K562 (cell line): ENCODE data around the gene CALHM1. TPM values are rescaled to one million over a fixed set of nuclear protein-coding genes. Genes with fewer than 3 reads are reported as not detected.
A peak's percentile ranks its signal among the peaks of the same experiment; 100 is the strongest.
"Not testable (repeated sequence)": the region's sequence is repeated elsewhere in the genome, so short reads cannot be mapped to it uniquely, and the experiment has no call there.

Experiments
- ATAC-seq: fragments of 200-7000 bp; cut with Tn5 transposase; 3 replicates; pipeline ENCODE4 v1.9.1; 2020; ENCODE audit warnings: moderate library complexity
- BruUV-seq: library from RNA; stranded (reverse); fragments of 400-500 nt; replicated peaks from 2 replicates; lab custom pipeline; 2021; lab: Mats Ljungman, UMichigan
- CTCF ChIA-PET: fragments of 300-600 bp; formaldehyde crosslinking; extraction: SDS; loops from one replicate; lab custom pipeline; 2021; ENCODE audit warnings: low intra/inter-chr PET ratio; lab: Yijun Ruan, JAX
- POLR2A ChIA-PET: fragments of 300-600, 350-650 bp; sonication (Branson Sonifier 250); formaldehyde crosslinking; extraction: SDS; loops from one replicate; lab custom pipeline; 2021; ENCODE audit warnings: antibody characterized with exemption, inconsistent platforms; lab: Yijun Ruan, JAX
- DNase-seq, 4 experiments: peaks; one replicate each; pipeline versions ENCODE4 v3.0.0 to v3.0.0-alpha.2; 2011 to 2018; ENCODE audit warnings: low spot score in 3 of 4, mixed read lengths in 3 of 4; ENCODE audit errors: extremely low read depth in 1 of 4
- FAIRE-seq: peaks from 2 replicates; lab custom pipeline; 2011; peaks lifted over from hg19 to GRCh38; lab: Jason Lieb, UNC
- H2AFZ ChIP-seq: 2 replicates; pipeline ENCODE4 v1.6.0; 2011; ENCODE audit warnings: low read depth, low read length, control low read depth, inconsistent platforms
- H3K27ac ChIP-seq: fragments of 200-600 bp; 3 replicates; pipeline ENCODE4 v1.8.0; 2011; ENCODE audit warnings: low read depth, mild to moderate bottlenecking, control low read depth, inconsistent platforms, low read length, moderate library complexity, mixed read lengths; ENCODE audit errors: extremely low read depth
- H3K27me3 ChIP-seq, 2 experiments: fragments of 300-600 bp in 1 of 2; 2 replicates in 1 of 2; 3 replicates in 1 of 2; pipeline versions ENCODE4 v1.6.0 to v1.8.0; 2011; ENCODE audit warnings: inconsistent platforms in 2 of 2, low read length in 2 of 2, mild to moderate bottlenecking in 1 of 2, mixed read lengths in 1 of 2, moderate library complexity in 1 of 2; ENCODE audit not compliant: control insufficient read depth in 2 of 2, insufficient read depth in 2 of 2
- H3K36me3 ChIP-seq: fragments of 300-600 bp; 3 replicates; pipeline ENCODE4 v1.8.0; 2011; ENCODE audit warnings: mild to moderate bottlenecking, low read length, inconsistent platforms; ENCODE audit not compliant: control insufficient read depth, insufficient read depth
- H3K4me1 ChIP-seq, 2 experiments: fragments of 200-600 bp in 1 of 2; replicated peaks in 1 of 2; 2 replicates in 1 of 2; 3 replicates in 1 of 2; pipeline versions ENCODE4 v1.5.1 to v1.8.0; 2011; ENCODE audit warnings: inconsistent platforms in 2 of 2, low read length in 2 of 2, mild to moderate bottlenecking in 1 of 2, mixed read lengths in 1 of 2, moderate library complexity in 1 of 2; ENCODE audit not compliant: control insufficient read depth in 2 of 2, insufficient read depth in 2 of 2
- H3K4me2 ChIP-seq: 2 replicates; pipeline ENCODE4 v1.6.1; 2011; ENCODE audit warnings: low read length, control low read depth, inconsistent platforms, mixed read lengths; ENCODE audit not compliant: insufficient read depth
- H3K4me3 ChIP-seq: fragments of 200-600 bp; sonication (generic), shearing (Covaris generic); 2 replicates; pipeline ENCODE4 v1.5.1; 2016; ENCODE audit warnings: control low read depth, inconsistent platforms
- H3K79me2 ChIP-seq: fragments of 200-600 bp; 3 replicates; pipeline ENCODE4 v1.8.0; 2011; ENCODE audit warnings: low read length, inconsistent platforms; ENCODE audit not compliant: control insufficient read depth, insufficient read depth
- H3K9ac ChIP-seq, 2 experiments: 2 replicates each; pipeline versions ENCODE4 v1.6.0 to v1.6.1; 2011; ENCODE audit warnings: low read depth in 2 of 2, low read length in 2 of 2, control low read depth in 1 of 2, inconsistent platforms in 1 of 2, mild to moderate bottlenecking in 1 of 2, mixed read lengths in 1 of 2; ENCODE audit not compliant: insufficient read depth in 1 of 2
- H3K9me1 ChIP-seq: one replicate; pipeline ENCODE4 v1.6.0; 2011; ENCODE audit warnings: inconsistent platforms, mild to moderate bottlenecking, low read length, moderate library complexity; ENCODE audit not compliant: control insufficient read depth, insufficient read depth
- H3K9me3 ChIP-seq: replicated peaks from 2 replicates; pipeline ENCODE4 v1.5.1; 2011; ENCODE audit warnings: low read depth, low read length, inconsistent platforms; ENCODE audit not compliant: control insufficient read depth, insufficient read depth
- H4K20me1 ChIP-seq: replicated peaks from 2 replicates; pipeline ENCODE4 v1.6.1; 2011; ENCODE audit warnings: low read length, inconsistent platforms, mixed read lengths; ENCODE audit not compliant: control insufficient read depth, insufficient read depth
- BMI1 ChIP-seq: fragments of 150-350 bp; IDR thresholded peaks from 2 replicates; pipeline ENCODE4 v1.6.1; 2014; ENCODE audit warnings: low read length
- CREM ChIP-seq: IDR thresholded peaks from 2 replicates; pipeline ENCODE4 v1.6.1; 2014; ENCODE audit warnings: antibody characterized with exemption, low read depth
- CTCF ChIP-seq, 3 experiments: IDR thresholded peaks in 2 of 3; conservative IDR thresholded peaks in 1 of 3; 2 replicates each; pipeline ENCODE4 v1.5.1; 2011 to 2012; ENCODE audit warnings: low read length in 3 of 3, mild to moderate bottlenecking in 3 of 3, control low read depth in 2 of 3, improper control_type of control experiment in 1 of 3, inconsistent platforms in 1 of 3, low read depth in 1 of 3, mixed read lengths in 1 of 3, moderate library complexity in 1 of 3; ENCODE audit not compliant: insufficient read depth in 2 of 3
- NFE2 ChIP-seq: IDR thresholded peaks from 2 replicates; pipeline ENCODE4 v1.6.1; 2014; ENCODE audit warnings: antibody characterized with exemption, low read depth
- SMARCA5 ChIP-seq: fragments of 450-650 bp; IDR thresholded peaks from 2 replicates; pipeline ENCODE4 v1.6.1; 2016
- SMC3 ChIP-seq: conservative IDR thresholded peaks from 2 replicates; pipeline ENCODE4 v1.6.1; 2011; ENCODE audit warnings: low read depth, low read length, improper control_type of control experiment; ENCODE audit not compliant: insufficient read depth
- ZNF121 ChIP-seq: sonication (generic); formaldehyde crosslinking; conservative IDR thresholded peaks from 2 replicates; pipeline ENCODE4 v1.8.0; 2022; ENCODE audit warnings: missing genetic modification reagents
- ZNF740 ChIP-seq, 3 experiments: fragments of 200-800 bp in 1 of 3; sonication (Bioruptor generic) in 1 of 3; sonication (generic) in 1 of 3; formaldehyde crosslinking in 1 of 3; IDR thresholded peaks; 2 replicates each; pipeline versions ENCODE4 v1.6.1 to v1.8.0; 2016 to 2022; ENCODE audit warnings: mild to moderate bottlenecking in 2 of 3, missing compliant biosample characterization in 2 of 3, missing genetic modification characterization in 2 of 3, missing genetic modification reagents in 1 of 3
- WGBS: fragments of 100-300 bp; shearing (Covaris generic); methylation state at CpG from one replicate; pipeline ENCODE4 v1.1.6; 2016; ENCODE audit warnings: low coverage, mixed read lengths; ENCODE audit not compliant: insufficient coverage; ENCODE audit errors: missing lambda C conversion rate; 5-methylcytosine and 5-hydroxymethylcytosine counted together
- in situ Hi-C: fragments of 300-500 bp; cut with MboI; formaldehyde crosslinking; loops from 4 replicates; pipeline ENCODE4 v1.15.0; 2018; ENCODE audit warnings: inconsistent platforms, mixed read lengths
- intact Hi-C: fragments of 100-400 bp; cut with micrococcal nuclease; formaldehyde crosslinking; loops from 2 replicates; pipeline ENCODE4 v1.14.2; 2022
- polyA plus RNA-seq, 8 experiments: library from polyadenylated mRNA; depleted of rRNA in 4 of 8; stranded (reverse) in 5 of 8; unstranded in 3 of 8; fragments of >200 nt; fragmentation: Nextera tagmentation in 2 of 8; fragmentation: Illumina TruSeq in 1 of 8; extraction: Ambion mirVana in 2 of 8; extraction: Trizol in 1 of 8; gene quantifications; 2 replicates each; pipeline versions ENCODE4 v1.2.1 to v1.2.3, GENCODE V29; 2011 to 2014; ENCODE audit warnings: inconsistent platforms in 1 of 8, missing spikeins in 1 of 8
- total RNA-seq, 7 experiments: library from RNA; depleted of rRNA in 6 of 7; stranded (reverse); fragments of >200 nt in 6 of 7; fragmentation: Illumina TruSeq in 2 of 7; extraction: Trizol in 2 of 7; gene quantifications; 2 replicates each; pipeline versions ENCODE4 v1.2.1 to v1.2.3, GENCODE V29; 2011 to 2021; ENCODE audit warnings: low replicate concordance in 1 of 7

Gene CALHM1
- total and polyA plus RNA-seq, 9 of the 15 experiments (the other 6 are each of a cell fraction or from before 2014, with no cell fraction given) = 0.03 TPM; not detected in 8

- in situ Hi-C loops = loop anchor here (10.0 kb wide), 1 partner anchor 652 kb away; the partner anchor contains the start of gene CYP17A1
- H3K4me1 ChIP-seq, DNase-seq, FAIRE-seq, H3K4me3 ChIP-seq, ATAC-seq, H3K9me1 ChIP-seq, H2AFZ ChIP-seq, BruUV-seq, H3K79me2 ChIP-seq, H3K9ac ChIP-seq, H3K36me3 ChIP-seq, H3K9me3 ChIP-seq, H4K20me1 ChIP-seq, H3K27ac ChIP-seq, POLR2A ChIA-PET, H3K4me2 ChIP-seq: not testable (repeated sequence)
- peaks cover 0 to 14% of the 10 kb centered on the region in 2 experiments; a peak in 2 of 5 replicates for H3K27me3 ChIP-seq
- CTCF ChIA-PET = interaction anchor here (3.4 kb wide), 1 partner anchor 69 kb away, joined by 26 read pairs; no protein-coding TSS in a partner anchor
- intact Hi-C loops = loop anchor here (5.0 to 10.0 kb wide), 3 partner anchors 105 to 652 kb away; partner anchors contain the start of genes CNNM2 and CYP17A1
- 12% methylated on average over 8 of the region's 8 CpGs for WGBS
- peak; percentile 68; the same call in 1 of the 2 replicates for TF ChIP-seq ZNF121 (CRISPR knock-in tag)
Measured at GRCh38 chr10:103486635-103487409, 28.1 kb upstream of the CALHM1 start.

- Histone ChIP-seq H3K9me3 (no peaks in the 10 kb centered on the region), H3K36me3 (no peaks in the 10 kb centered on the region), H4K20me1 (no peaks in the 10 kb centered on the region), H3K79me2 (no peaks in the 10 kb centered on the region), H3K9me1 (no peaks in the 10 kb centered on the region), H3K27ac (no peak overlapping the region), H3K4me2 (no peak overlapping the region), H3K27me3 (0 out of 5 replicates have a peak, but pooled peaks cover 0 to 3% of the 10 kb centered on the region in 2 experiments), H3K4me1 (peaks cover 0 to 10% of the 10 kb centered on the region in 2 experiments; a peak in 2 of 5 replicates), H2AFZ (peak overlapping the region; percentile 27; the same call in 1 of the 2 replicates), H3K4me3 (no peak overlapping the region), H3K9ac (no peak overlapping the region)
- ChIA-PET POLR2A (no interaction called here), CTCF (interaction anchor here (0.6 kb wide), 1 partner anchor 66 kb away, joined by 5 read pairs; no protein-coding TSS in a partner anchor)
- in situ Hi-C loops = loop anchor here (10.0 kb wide), 1 partner anchor 647 kb away; the partner anchor contains the start of gene CYP17A1
- ATAC-seq (peak; percentile 88), FAIRE-seq (peak; percentile 88), DNase-seq (peak; percentile 51 to 73 (median 57))
- no TSS peak for BruUV-seq
- intact Hi-C loops = loop anchor here (10.0 kb wide), 2 partner anchors 567 to 647 kb away; partner anchors contain the start of genes CNNM2 and CYP17A1
- WGBS = 42% methylated on average over 11 of the region's 12 CpGs
- TF ChIP-seq NFE2 (no peak), BMI1 (no peak), CTCF (IDR thresholded peaks at IDR 0.05 in 2 of 3, conservative IDR thresholded peaks at IDR 0.05 in 1 of 3; ENCODE audit: insufficient read depth in 2 of 3, low read depth in 1 of 3, low read length in 3 of 3) (peak; percentile 33 to 59 (median 53); a peak in 4 of 6 replicates), SMARCA5 (peak; percentile 43; the same call in 1 of the 2 replicates), SMC3 (0 out of 2 replicates have a peak, but pooled peaks have one; percentile 11), CREM (0 out of 2 replicates have a peak, but pooled peaks have one; percentile 7), ZNF740 (CRISPR knock-in tag; IDR thresholded peaks at IDR 0.05) (no peak), ZNF740 (tag; IDR thresholded peaks at IDR 0.05) (no peak)
Measured at GRCh38 chr10:103481974-103482531, 23.4 kb upstream of the CALHM1 start.
